ENCODE data around the gene CFB.

DNA sequence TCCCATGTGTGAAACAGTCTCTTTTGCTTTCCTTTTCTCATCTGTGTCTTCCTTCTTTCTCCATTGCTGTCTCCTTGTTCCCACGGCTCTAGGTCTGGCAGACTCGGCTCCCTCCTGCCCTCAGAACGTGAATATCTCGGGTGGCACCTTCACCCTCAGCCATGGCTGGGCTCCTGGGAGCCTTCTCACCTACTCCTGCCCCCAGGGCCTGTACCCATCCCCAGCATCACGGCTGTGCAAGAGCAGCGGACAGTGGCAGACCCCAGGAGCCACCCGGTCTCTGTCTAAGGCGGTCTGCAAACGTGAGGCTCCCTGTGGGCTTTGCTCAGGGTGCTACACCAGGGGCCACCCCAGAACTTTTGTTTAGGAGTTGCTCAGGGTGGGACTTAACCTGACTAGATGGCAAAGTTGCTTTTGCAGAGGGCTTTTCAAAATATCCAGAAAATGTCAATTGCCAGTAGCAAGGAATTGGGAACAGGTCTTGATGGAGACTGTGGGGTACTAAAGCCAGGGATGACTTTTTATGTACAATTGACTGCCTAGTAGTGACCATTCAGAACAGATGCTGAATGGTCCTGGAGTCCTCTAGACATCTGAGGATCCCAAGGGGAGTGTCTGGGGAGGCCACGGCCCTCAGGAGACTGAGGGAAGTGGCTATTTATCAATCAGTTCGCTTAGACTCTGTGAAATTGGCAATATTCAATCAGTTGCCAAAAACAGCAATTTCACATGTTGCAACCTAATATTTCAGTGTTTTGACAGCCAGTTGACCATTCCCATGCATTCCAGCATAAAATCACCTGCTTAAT, 17.8 kb upstream of the CFB start:
- TF ChIP-seq, protein P1, sequence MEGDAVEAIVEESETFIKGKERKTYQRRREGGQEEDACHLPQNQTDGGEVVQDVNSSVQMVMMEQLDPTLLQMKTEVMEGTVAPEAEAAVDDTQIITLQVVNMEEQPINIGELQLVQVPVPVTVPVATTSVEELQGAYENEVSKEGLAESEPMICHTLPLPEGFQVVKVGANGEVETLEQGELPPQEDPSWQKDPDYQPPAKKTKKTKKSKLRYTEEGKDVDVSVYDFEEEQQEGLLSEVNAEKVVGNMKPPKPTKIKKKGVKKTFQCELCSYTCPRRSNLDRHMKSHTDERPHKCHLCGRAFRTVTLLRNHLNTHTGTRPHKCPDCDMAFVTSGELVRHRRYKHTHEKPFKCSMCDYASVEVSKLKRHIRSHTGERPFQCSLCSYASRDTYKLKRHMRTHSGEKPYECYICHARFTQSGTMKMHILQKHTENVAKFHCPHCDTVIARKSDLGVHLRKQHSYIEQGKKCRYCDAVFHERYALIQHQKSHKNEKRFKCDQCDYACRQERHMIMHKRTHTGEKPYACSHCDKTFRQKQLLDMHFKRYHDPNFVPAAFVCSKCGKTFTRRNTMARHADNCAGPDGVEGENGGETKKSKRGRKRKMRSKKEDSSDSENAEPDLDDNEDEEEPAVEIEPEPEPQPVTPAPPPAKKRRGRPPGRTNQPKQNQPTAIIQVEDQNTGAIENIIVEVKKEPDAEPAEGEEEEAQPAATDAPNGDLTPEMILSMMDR (conservative IDR thresholded peaks at IDR 0.05; ENCODE audit: low read length): no peak
- TF ChIP-seq EZH2phosphoT487 (IDR thresholded peaks at IDR 0.05; ENCODE audit: borderline replicate concordance): no peak

All from Loucy (cell line).